Measurements from ENCODE around the gene HTN1.

DNA sequence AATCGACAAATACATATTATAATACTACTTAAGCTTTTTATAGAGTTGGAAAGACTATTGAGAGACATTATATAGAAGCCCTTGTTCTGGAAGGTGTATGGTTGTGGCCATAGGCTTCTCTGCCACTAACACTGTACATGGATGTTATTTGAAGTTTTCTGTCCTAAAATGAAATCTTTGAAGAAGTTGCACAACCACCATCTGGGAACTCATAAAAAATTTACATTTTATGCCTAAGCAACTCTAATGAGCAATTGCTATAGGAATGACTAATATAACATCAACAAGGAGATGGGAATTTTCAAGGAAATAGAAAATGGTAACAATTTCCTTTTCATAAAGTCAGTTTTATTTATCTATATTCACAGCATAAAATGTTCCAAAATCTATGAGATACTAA, 7.4 kb downstream of the HTN1 start:
- no peak for TF ChIP-seq REST (IDR thresholded peaks at IDR 0.05; ENCODE audit: low read depth)
- TF ChIP-seq RAD21 (IDR thresholded peaks at IDR 0.05; ENCODE audit: low read depth) = no peak
- TF ChIP-seq CREB1 (IDR thresholded peaks at IDR 0.05; ENCODE audit: low read depth) = no peak
- TF ChIP-seq NFIC (IDR thresholded peaks at IDR 0.05) = no peak
- TF ChIP-seq EGR1 (IDR thresholded peaks at IDR 0.05) = no peak
- no peak for TF ChIP-seq TAF1 (IDR thresholded peaks at IDR 0.05; ENCODE audit: low read depth)
